ENCODE data around the gene CDK11A.
"Not testable (repeated sequence)": the region's sequence is repeated elsewhere in the genome, so short reads cannot be mapped to it uniquely, and the experiment has no call there.

DNA sequence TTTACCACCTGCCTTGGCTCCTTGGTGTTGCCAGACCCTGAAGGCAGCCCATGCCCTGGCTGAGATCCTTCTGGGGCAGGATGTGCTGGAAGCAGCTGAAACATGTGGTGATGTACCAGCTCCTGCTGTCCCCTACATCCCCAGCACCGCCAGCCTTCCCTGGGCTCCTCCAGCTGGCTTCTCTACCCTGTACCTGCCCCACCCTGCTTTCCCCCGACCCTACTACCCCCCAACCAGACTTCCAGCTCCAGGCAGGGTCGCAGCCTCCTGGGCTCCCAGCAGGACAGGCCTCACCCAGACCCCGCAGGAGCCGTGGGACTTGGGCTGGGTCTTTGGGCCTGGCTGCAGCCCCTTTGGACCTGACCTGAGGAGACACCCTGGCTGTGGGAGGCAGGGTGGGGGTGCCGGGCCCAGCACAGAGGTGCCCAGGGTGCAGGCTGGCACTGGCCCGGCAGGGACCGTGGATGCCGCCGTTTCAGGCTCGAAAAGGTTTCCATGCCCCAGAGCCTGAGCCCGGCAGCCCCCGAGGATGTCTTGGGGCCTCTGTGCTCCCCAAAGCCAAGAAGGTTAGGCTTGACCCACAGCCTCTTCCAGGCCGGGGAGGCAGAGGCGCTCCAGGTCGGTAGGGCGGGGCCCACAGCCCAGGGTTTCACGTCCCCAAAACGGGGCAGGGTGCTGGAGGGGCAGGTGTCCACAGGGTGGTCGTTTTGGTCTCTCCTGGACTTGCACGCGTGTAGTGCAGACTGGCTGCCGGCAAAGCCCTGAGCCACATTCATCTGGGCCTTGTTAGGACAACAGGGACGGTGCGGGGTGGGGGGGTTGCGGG is 26.6 kb downstream of the CDK11A start:
- not testable (repeated sequence) for TF ChIP-seq EZH2 (IDR thresholded peaks at IDR 0.05); POLR2AphosphoS5 (IDR thresholded peaks at IDR 0.05; ENCODE audit: borderline replicate concordance, low read depth, low read length)

Data from SK-N-MC (cell line).